GM12892 (cell line): ENCODE measurements around the gene WNK3.
A peak's percentile ranks its signal among the peaks of the same experiment; 100 is the strongest.

Source experiments
- DNase-seq: peaks from one replicate; pipeline ENCODE4 v3.0.0; 2011; ENCODE audit not compliant: insufficient read length
- FAIRE-seq: peaks from 2 replicates; lab custom pipeline; 2011; peaks lifted over from hg19 to GRCh38; lab: Jason Lieb, UNC
- POLR2A ChIP-seq: IDR thresholded peaks from 2 replicates; pipeline ENCODE4 v1.6.1; 2011; ENCODE audit warnings: low read depth, low read length, control low read depth
- POLR2AphosphoS5 ChIP-seq: IDR thresholded peaks from 2 replicates; pipeline ENCODE4 v1.6.1; 2011; ENCODE audit warnings: low read depth, low read length, control low read depth
- TAF1 ChIP-seq: IDR thresholded peaks from 2 replicates; pipeline ENCODE4 v1.6.1; 2011; ENCODE audit warnings: low read depth, mild to moderate bottlenecking, control low read depth, low read length, borderline replicate concordance

WNK3 gene

DNA sequence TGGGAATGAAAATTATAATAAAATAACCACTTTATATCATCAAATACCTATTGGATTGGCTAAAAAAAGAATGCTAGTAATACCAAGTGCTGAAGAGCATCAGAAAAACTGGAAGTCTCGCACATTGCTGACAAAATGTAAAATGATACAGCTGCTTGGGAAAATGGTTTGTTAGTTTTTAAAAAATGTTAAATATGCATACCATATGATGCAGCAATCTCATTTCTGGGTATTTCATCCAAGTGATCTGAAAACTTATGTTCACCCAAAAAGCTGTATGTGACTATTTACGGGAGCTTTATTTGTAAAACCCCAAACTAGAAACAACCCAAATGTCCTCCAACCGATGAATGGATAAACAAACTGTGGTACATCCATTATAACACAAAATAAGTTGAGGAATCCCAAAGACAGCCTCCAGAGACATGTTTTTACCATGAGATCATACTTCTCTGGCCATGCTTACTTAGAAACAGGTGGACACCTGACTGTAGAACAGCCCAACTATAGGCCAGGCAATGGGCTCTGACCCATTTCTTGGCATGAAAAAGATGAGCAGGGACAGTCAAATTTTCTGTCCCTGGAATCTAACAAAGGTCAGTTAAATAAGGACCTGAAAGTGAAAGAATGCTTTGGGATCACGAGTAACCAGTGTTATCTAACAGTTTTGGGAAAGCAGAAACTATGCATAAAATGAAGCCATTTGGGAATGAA, 127.3 kb downstream of the WNK3 start:
- FAIRE-seq: no peak
- TF ChIP-seq POLR2AphosphoS5: no peak
- no peak for TF ChIP-seq TAF1
- TF ChIP-seq POLR2A: no peak
- DNase-seq: no peak

DNA sequence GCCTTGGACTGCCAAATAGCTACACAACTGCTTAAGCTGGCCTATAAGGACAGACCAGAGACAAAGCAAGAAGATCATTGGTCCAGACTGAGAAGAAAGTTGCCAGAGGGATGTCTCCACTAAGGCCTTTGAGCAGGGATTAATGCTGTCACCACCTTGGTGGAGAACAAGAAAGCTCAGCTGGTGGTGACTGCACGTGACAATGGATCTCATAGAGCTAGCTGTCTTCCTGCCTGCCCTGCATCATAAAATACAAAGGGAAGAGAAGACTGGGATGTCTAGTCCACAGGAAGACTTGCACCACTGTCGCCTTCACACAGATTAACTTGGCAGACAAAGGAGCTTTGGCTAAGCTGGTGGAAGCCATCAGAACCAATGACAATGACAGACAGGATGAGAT, 134.3 kb downstream of the WNK3 start:
- DNase-seq: no peak
- no peak for FAIRE-seq
- TF ChIP-seq POLR2A (no peak), TAF1 (no peak), POLR2AphosphoS5 (no peak)

DNA sequence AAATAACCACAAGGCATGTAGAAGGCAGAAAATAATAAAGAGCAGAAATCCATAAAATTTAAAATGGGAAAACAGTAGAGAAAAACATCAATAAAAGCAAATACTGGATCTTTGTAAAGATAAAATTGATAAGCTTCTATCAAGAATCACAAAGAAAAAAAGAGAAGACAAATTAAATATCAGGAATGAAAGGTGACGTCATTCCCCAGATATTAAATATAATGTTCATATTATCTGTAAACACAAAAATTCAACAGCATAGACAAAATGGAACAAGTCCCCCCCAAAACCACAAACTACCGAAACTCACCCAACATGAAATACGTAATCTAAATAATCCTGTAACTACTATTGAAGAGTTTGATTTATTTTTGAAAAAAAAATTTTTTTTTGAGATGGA, 144.2 kb downstream of the WNK3 start:
- TF ChIP-seq POLR2AphosphoS5 (no peak), TAF1 (no peak), POLR2A (no peak)
- DNase-seq (no peak), FAIRE-seq (no peak)

DNA sequence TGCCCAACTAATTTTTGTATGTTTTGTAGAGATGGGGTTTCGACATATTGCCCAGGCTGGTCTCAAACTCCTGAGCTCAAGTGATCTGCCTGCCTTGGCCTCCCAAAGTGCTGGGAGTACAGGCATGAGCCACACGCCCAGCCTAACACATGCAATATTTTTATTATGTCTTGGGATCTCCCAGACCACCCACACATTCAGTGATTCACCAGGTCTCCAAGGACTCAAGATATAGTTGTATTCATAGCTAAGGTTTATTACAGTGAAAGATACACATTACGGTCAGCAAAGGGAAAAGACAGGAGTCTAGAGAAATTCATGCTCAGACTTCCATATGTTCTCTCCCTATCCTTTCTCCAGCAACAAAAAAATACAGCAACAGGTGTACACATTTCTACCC, 149.3 kb downstream of the WNK3 start:
- no peak for FAIRE-seq
- no peak for TF ChIP-seq TAF1
- TF ChIP-seq POLR2A: no peak
- TF ChIP-seq POLR2AphosphoS5: no peak
- no peak for DNase-seq

DNA sequence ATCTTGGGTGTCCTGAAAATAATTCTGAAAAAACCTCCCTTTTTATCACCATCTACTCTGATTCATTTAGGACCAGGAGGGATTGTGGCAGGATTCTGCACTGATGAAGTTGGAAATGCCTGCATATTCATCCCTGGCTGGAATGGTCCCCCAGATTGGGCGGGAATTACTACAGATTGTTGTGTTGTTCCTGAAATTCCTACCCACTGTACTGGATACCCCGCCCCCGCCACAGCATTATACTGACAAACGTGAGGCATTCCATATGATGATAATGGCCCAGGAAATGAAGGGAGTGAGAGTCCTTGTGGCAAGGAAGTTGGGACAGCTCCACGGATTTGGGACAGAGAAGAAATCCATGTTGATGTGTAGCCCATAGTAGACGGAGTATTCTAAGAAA, 159.6 kb downstream of the WNK3 start:
- DNase-seq (no peak), FAIRE-seq (no peak)
- TF ChIP-seq POLR2AphosphoS5 (no peak), POLR2A (no peak), TAF1 (no peak)

DNA sequence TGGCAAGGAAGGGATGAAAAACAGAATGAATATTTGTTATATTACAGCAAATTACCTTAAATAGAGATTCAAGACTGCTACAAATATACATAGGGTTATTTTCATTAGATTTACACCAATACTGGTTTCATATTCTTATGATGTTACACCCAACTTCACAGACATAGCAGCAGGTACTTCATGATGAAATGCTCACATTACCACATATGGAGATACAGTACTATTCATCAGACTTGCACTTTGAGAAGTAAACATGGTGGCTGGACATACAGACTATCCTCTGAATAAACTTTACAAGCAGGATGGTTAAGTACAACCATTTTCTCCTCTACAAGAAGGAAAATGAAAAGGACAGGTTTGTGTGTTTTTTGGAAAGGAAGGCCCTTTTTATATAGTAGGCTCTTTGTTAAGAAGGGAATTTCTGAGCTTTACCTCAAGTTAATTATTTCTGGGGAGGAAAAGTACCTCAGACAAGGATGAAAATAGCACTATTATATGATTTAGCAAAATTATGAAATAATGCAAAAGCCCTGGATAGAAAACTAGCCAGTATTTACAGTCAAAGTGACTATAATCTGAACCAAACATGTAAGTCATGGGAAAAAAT, 162.8 kb downstream of the WNK3 start:
- FAIRE-seq: no peak
- no peak for TF ChIP-seq TAF1
- no peak for TF ChIP-seq POLR2A
- TF ChIP-seq POLR2AphosphoS5: no peak
- DNase-seq: no peak

DNA sequence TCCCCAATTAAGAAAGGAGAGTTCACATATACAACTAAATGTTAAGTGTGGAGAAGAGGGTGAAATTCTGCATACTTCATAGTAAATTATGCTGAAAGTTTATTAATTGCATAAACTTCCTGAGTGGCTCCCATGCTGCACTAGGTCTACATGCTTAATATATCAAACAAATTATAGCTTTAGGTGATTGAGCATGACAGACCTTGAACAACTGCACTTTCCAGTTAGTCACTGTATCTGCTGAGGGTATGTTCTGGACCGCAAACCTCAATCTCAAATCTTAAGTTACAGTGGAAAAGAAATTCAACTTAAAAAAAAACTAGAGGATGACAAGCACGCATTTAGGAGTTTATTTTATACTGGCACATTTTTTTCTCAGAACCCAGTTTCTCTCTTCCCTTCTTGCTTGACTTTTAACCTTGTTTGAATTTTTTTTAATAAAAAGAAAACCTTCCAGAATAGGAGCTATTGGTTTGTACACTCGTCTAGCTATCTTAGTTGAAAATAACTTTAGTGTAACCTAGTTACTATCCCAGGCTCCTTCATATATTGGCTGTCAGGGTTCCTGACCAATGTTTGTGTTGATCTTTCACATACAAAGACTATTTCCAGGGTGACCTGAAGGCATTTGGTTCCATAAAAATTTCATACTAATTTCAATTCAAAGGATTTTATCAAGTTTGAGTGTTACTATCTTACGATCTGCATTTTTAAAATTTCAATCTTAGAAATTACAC, 164.6 kb downstream of the WNK3 start:
- TF ChIP-seq POLR2A (no peak), POLR2AphosphoS5 (no peak), TAF1 (no peak)
- DNase-seq: no peak
- FAIRE-seq: no peak

DNA sequence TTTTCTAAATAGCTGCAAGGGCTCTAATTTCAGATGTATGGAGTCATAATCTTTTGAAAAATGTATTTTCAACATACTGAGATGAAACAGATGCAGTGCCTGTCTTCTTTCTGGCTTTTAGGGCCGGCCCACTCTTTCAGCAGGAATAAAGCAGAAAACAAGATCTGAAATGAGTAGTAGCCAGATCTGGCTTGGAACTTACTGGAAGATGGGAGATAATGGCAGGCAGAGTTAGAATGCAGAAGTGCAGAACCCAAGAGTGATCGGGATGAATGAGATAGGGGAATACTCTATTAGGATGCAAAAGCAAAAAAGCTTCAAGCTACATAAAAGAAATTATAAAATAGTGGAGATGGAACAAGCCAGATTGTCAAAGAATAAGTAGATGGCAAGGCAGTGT, 173.4 kb downstream of the WNK3 start:
- FAIRE-seq (no peak), DNase-seq (no peak)
- TF ChIP-seq POLR2A (no peak), TAF1 (no peak), POLR2AphosphoS5 (no peak)

DNA sequence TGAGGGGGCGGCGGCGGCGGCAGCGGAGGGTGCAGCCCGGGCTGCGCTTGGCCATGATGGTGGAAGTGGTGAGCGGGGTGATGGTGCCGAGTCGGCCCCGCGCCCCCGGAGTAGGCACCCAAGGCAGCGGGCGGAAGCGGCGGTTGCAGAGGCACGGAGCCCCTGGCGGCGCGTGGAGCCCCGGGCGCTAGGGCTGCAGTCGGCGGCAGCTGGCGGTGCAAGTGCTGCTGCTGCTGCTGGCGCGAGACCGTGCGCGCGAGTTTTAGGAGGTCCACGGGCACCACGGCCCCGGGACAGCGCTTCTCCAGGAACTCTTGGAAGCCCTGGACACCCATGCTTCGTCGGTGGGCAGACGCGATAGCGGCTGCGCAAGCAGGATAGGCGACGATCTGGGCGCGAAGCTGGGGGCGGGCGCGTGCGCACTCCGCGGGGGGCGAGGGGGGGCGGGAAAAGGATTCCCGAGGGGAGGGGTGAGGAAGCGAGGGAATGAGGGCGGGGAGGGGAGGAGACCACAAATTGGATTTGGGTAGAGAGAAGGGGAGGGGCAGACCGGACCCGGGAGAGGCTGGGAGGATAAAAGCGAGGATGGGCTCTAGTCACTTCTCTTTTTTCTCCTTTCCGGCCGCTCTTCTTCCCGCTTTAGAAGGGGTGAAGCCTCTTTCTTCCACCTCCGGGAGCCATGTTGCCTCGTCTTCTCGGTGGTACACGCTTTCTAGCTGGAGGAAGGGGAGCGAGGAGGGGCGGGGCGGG, 174.8 kb downstream of the WNK3 start, which contains the start of gene FAM120C:
Gene FAM120C (minus strand): TSS at position 391 of the 750 bp plus-strand sequence. CDS start 56 bp downstream, at position 335.
- TF ChIP-seq POLR2A: no peak
- no peak for TF ChIP-seq TAF1
- no peak for TF ChIP-seq POLR2AphosphoS5
- DNase-seq (peak; percentile 57), FAIRE-seq (peak; percentile 50)

DNA sequence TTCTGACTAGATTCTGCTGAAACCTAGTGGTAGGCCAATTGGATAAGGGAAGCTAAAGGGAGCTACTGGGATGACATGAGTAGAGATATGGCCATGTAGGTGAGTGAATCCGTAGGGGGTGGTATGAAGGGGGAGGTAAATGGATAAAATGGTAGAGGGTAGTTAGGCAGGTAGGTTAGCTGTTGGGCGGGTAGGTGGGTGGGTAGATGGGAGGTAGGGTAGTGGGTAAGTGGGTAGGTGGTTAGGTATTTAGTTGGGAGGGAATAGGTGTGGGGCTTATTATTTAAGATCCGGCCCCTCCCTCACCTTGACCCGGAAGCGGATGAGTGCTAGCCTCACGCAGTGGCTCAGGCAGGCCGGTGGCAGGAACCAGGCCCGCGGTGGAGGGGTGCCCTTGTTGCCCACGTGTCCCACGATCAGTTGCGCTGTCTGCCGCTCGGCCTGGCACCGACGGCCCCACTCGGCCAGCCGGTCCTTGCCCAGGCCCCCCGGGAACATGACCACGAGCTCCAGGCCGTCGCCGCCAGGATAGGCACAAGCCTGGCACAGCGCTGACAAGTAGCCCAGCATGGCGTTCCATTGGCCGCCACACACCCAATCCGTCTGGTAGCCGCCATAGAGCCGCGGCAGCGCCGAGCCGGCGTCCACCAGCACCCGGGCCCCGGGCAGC, 175.5 kb downstream of the WNK3 start:
- peak; percentile 87 for FAIRE-seq
- TF ChIP-seq POLR2AphosphoS5: peak; percentile 74
- peak; percentile 71 for TF ChIP-seq POLR2A
- TF ChIP-seq TAF1: no peak
- DNase-seq: peak; percentile 36

DNA sequence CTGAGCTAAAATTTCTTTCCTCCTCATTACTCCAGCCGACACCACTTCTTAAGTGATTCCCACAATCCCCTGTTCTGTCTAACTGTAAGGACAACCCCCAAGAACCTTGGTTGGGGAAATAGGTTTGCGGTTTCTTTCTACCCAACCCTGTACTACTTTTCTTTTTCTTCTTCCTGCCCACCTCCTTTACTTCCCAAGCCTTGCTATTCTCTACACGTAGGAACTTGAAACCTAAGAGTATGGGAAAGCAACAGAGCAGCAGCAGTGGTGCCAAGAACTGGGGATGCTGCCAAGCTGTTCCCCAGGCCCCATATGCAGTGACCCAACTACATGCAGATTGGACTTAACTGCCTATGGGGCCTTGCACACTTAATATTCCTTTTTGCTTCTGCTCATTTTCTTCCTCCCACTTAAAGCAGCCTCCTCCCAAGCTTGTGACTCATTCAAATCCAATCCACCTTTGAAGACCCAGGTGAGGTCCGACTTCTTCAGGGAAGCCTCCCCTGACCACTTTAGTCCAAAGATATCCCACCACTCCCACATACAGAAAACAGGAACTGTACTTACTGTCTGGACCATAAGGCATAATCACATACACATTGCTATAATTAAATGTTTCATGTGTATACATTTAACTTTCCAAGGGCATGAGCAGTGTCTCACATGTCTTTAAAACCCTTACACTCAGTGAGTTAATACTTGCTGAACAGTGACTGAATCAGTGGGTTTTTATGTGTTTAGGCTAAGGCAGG, 176.5 kb downstream of the WNK3 start:
- no peak for TF ChIP-seq TAF1
- no peak for TF ChIP-seq POLR2AphosphoS5
- TF ChIP-seq POLR2A: no peak
- FAIRE-seq (no peak), DNase-seq (no peak)
